HG03175 (cell line): ENCODE measurements around the gene VPREB1.
"Not testable (repeated sequence)": the region's sequence is repeated elsewhere in the genome, so short reads cannot be mapped to it uniquely, and the experiment has no call there.

ENCODE experiments used
- ATAC-seq: cut with Tn5 transposase; IDR thresholded peaks from one replicate; pipeline ENCODE4 v1.9.1; 2021; ENCODE audit warnings: mild to moderate bottlenecking, moderate library complexity; ENCODE audit not compliant: unreplicated experiment

Gene VPREB1, protein sequence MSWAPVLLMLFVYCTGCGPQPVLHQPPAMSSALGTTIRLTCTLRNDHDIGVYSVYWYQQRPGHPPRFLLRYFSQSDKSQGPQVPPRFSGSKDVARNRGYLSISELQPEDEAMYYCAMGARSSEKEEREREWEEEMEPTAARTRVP

DNA sequence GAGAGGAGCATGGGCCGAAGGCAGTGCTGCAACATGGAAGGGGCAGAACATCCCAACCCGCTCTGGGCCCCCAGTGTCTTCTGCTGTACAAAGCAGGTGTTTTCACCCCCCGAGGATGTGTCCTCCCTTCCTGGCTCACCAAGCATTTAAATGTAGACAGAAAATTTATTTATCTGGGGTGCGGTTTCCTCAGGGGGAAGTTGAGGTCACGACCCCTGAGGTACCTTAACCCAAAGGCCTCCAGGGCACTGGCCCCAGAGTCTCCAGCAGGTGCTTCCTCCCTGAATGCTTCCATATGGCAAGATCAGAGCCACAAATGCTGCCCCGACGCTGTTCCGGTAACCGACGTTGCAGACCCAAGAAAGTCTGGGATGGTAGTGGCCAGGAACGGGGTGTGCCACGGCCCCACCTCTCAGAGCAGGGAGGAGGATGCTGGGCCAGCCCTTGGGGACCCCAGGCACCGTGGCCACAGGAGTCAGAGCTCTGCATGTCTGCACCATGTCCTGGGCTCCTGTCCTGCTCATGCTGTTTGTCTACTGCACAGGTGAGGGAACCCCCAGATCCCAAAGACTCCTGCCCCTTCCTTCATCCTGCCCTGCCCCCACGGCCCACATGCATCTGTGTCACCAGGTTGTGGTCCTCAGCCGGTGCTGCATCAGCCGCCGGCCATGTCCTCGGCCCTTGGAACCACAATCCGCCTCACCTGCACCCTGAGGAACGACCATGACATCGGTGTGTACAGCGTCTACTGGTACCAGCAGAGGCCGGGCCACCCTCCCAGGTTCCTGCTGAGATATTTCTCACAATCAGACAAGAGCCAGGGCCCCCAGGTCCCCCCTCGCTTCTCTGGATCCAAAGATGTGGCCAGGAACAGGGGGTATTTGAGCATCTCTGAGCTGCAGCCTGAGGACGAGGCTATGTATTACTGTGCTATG, at the start of gene VPREB1:
VPREB1 (plus strand) TSS at position 471 of the 935 bp plus-strand sequence; CDS start at position 499, 28 bp downstream.
- ATAC-seq: no peak

GRCh38 chr22:22194931-22195264, 49.7 kb upstream of the VPREB1 start:
- no peak for ATAC-seq

DNA sequence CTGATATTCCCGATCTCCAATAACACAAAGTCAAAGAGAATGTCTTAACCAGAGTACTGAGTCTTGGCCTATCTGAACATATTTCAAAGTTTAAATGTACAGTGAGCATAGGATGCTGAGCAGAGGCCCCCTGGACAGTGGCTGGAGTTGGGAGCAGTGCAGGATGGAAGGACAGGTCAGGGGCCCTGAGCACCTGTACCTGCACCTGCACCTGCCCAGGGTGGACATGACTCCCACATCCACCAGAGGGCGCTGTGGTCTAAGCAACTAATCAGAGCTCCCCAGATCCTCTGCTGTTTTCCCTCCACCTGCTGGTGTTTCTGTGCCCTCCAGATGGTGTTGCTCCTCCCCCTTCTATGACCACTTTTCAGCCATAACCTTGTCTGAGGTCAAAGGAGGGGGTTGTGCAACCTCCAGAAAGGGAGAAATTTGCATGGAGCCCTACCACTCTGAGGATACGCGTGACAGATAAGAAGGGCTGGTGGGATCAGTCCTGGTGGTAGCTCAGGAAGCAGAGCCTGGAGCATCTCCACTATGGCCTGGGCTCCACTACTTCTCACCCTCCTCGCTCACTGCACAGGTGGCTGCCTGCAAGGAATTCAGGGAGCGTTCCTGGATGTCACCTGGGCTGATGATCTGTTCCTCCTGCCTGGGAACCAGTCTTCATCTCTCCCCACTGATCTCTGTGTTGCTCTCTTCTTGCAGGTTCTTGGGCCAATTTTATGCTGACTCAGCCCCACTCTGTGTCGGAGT, 49.1 kb upstream of the VPREB1 start:
- ATAC-seq: peak; percentile 73

GRCh38 chr22:22196018-22196533, 48.5 kb upstream of the VPREB1 start:
- ATAC-seq: peak; percentile 60

DNA sequence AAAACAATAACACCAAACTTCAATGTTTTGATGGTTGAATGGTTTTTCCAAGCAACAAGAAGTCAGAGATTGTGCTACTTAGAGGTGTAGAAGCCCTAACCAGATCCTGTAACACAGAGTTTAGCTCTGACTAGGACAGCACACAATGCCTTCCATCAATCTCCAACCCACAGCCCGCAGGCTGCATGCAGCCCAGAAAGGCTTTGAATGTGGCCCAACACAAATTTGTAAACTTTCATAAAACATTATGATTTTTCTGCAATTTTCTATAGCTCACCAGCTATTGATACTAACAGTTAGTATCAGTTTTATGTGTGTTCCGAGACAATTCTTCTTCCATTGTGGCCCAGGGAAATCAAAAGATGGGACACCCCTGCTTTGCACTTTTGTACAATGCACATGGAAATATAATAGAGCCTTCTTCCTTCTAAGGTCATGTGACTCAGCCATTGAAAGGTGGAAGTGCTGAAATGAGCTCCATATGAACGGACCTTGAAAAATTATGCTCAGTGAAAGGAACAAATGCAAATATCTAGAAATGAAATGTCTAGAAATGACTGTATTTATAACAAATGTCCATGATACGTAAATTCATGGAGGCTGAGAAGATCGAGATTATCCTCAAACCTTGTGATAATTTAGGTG, 47.6 kb upstream of the VPREB1 start:
- ATAC-seq: no peak

GRCh38 chr22:22197993-22198402, 46.6 kb upstream of the VPREB1 start:
- no peak for ATAC-seq

- ATAC-seq: no peak
Observed at GRCh38 chr22:22198751-22199150, 45.8 kb upstream of the VPREB1 start.

GRCh38 chr22:22199634-22200033, 45.0 kb upstream of the VPREB1 start:
- no peak for ATAC-seq

- peak; percentile 7 for ATAC-seq
Observed at GRCh38 chr22:22200569-22201184, 43.9 kb upstream of the VPREB1 start.

- ATAC-seq: peak; percentile 66
Observed at GRCh38 chr22:22201185-22201929, 43.2 kb upstream of the VPREB1 start.

DNA sequence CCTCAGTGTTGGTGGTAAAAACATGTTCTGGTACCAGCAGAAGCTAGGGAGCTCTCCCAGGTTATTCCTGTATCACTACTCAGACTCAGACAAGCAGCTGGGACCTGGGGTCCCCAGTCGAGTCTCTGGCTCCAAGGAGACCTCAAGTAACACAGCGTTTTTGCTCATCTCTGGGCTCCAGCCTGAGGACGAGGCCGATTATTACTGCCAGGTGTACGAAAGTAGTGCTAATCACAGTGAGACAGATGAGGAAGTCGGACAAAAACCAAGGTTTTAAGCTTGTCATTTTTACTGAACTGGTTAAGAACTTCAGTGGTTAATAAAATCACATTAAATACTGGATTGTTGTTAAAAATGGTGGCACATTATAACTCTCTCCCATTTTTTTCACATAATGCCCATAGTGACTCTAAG, 42.6 kb upstream of the VPREB1 start:
- no peak for ATAC-seq

GRCh38 chr22:22203048-22203971, 41.3 kb upstream of the VPREB1 start:
- ATAC-seq: no peak

- ATAC-seq: peak; percentile 76
Observed at GRCh38 chr22:22207845-22208564, 36.6 kb upstream of the VPREB1 start.

DNA sequence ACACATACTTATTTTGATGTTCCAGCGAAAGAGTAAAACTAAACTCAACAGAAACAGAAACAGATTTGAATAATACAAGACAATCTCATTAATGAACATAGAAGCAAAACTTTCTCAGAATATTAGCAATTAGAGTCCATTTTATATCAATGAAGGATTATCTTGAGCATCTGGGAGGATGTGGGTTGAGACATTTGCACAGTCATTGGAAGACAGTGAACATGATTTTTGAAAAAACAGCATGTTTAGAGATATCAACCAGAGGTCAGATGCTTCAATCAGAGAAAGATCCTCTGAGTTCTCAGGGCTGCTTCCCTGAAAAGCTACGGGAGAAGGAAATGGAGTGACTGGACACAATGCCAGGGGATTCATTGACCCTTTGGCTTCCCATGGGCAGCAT, 35.9 kb upstream of the VPREB1 start:
- ATAC-seq: no peak

GRCh38 chr22:22209080-22209640, 35.4 kb upstream of the VPREB1 start:
- not testable (repeated sequence) for ATAC-seq

DNA sequence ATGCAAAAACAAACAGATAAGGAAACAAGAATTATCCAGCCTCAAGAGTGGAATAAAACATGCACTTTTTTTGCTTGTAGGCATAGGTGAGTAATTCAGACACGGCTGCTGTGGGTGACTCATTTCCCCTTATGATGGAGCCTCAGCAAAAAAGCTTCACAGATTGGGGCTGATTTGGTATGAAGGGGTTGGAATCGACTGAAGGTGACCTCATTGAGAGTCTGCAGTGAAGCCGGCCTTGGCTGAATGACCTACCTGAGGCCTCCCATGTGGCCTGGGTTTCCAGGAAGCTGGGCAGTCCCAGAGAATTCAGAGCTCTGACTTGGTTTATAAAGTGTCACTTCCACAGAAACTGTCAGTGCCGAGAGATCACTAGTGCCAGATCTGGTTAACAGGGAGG, 34.2 kb upstream of the VPREB1 start:
- ATAC-seq: no peak

DNA sequence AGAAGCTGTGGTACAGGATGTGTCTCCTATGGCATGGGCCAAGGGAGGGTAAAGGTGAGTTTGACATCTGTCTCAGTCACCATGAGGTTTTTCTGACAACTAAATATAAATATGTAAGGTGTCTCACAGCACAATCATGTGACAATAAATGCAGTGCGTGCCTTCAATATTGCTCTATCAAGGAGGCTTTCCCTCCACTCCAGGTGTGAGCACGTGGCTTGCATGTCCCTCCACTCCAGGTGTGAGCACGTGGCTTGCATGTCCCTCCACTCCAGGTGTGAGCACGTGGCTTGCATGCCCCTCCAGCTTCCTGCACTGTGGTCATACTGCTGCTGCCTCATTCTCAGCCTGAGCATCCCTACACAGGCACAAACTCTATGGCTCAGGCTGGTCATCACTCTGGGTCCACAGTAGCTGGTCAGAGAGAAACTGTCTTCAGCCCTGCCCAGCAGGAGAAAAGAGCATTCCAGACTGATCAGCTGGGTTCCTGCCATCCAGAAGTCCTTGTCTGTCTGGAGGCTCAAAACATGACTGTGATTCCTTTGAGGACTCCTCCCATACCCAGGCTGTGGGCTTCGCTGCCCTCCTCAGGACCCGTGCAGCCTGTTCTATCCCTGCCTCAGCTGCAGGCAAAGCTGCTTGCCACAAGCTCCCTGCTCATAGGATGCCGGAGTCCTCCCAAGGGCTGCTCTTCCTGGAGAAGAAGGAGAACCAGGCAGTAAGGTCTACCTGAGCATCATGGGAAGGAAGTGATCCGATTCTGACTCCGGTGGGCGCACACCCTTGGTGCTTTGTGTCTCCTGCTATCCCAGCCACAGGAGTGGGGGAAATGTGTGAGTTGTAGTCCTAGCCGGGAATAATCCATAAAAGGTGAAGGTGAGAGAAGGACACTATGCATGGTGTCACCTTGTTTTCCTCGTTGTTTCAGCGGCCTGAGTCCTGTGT, 33.4 kb upstream of the VPREB1 start:
- ATAC-seq: no peak
